ENCODE measurements around the gene SMYD3. TPM values are rescaled to one million over a fixed set of nuclear protein-coding genes. Genes with fewer than 3 reads are reported as not detected.

SMYD3 gene
- total and polyA plus RNA-seq, 10 of the 15 experiments (the other 5 are each of a cell fraction or from before 2014, with no cell fraction given): 18.3 to 54.0 (median 24.8) TPM

DNA sequence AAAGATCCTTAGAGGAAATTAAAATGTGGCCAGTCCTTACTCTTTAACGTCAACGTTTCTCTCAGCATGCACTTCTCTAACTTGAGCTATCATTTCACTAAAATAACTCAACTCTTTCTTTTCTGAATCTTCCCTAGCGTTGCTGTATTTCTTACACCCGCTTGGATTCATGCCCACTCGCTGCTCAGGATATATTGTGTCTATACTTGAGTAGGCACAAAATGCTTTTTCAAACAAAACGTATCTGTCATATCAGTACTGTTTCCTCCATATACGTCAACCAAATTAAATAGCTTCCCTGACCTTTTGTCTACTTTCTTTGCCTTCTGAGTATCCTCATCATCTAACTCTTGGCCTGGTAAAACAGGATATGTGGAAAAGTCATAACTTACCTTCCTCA lies 549.7 kb downstream of the SMYD3 start:
- no TSS peak for BruUV-seq (replicated peaks)
- 80% methylated on average over 7 of the region's 7 CpGs for WGBS (ENCODE audit: insufficient coverage, insufficient replicate concordance, low lambda C conversion rate, missing lambda C conversion rate)
- TF ChIP-seq, protein P1, sequence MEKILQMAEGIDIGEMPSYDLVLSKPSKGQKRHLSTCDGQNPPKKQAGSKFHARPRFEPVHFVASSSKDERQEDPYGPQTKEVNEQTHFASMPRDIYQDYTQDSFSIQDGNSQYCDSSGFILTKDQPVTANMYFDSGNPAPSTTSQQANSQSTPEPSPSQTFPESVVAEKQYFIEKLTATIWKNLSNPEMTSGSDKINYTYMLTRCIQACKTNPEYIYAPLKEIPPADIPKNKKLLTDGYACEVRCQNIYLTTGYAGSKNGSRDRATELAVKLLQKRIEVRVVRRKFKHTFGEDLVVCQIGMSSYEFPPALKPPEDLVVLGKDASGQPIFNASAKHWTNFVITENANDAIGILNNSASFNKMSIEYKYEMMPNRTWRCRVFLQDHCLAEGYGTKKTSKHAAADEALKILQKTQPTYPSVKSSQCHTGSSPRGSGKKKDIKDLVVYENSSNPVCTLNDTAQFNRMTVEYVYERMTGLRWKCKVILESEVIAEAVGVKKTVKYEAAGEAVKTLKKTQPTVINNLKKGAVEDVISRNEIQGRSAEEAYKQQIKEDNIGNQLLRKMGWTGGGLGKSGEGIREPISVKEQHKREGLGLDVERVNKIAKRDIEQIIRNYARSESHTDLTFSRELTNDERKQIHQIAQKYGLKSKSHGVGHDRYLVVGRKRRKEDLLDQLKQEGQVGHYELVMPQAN (conservative IDR thresholded peaks at IDR 0.05): no peak
- TF ChIP-seq TCF3 (IDR thresholded peaks at IDR 0.05; ENCODE audit: borderline replicate concordance, insufficient read depth, low read depth, low read length) (no peak), FOXM1 (IDR thresholded peaks at IDR 0.05; ENCODE audit: low read depth, low read length) (no peak), GATAD2B (conservative IDR thresholded peaks at IDR 0.05; ENCODE audit: low read depth) (no peak), CHD1 (IDR thresholded peaks at IDR 0.05; ENCODE audit: low read depth, low read length) (no peak), KAT2A (conservative IDR thresholded peaks at IDR 0.05; ENCODE audit: control insufficient read depth, low read depth, low read length) (no peak), TCF12 (IDR thresholded peaks at IDR 0.05; ENCODE audit: low read depth, low read length) (no peak), EP300 (IDR thresholded peaks at IDR 0.05; ENCODE audit: borderline replicate concordance in 1 of 2, control insufficient read depth in 1 of 2, low read depth in 2 of 2, low read length in 2 of 2) (no peak), ZSCAN29 (IDR thresholded peaks at IDR 0.05) (no peak), ATF7 (IDR thresholded peaks at IDR 0.05; ENCODE audit: low read depth) (no peak), NFXL1 (IDR thresholded peaks at IDR 0.05; ENCODE audit: borderline replicate concordance) (no peak), BCLAF1 (IDR thresholded peaks at IDR 0.05) (no peak), E4F1 (IDR thresholded peaks at IDR 0.05; ENCODE audit: borderline replicate concordance, partially characterized antibody) (no peak)
- TF ChIP-seq, protein P2, sequence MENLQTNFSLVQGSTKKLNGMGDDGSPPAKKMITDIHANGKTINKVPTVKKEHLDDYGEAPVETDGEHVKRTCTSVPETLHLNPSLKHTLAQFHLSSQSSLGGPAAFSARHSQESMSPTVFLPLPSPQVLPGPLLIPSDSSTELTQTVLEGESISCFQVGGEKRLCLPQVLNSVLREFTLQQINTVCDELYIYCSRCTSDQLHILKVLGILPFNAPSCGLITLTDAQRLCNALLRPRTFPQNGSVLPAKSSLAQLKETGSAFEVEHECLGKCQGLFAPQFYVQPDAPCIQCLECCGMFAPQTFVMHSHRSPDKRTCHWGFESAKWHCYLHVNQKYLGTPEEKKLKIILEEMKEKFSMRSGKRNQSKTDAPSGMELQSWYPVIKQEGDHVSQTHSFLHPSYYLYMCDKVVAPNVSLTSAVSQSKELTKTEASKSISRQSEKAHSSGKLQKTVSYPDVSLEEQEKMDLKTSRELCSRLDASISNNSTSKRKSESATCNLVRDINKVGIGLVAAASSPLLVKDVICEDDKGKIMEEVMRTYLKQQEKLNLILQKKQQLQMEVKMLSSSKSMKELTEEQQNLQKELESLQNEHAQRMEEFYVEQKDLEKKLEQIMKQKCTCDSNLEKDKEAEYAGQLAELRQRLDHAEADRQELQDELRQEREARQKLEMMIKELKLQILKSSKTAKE (IDR thresholded peaks at IDR 0.05; ENCODE audit: low read depth, poor library complexity, severe bottlenecking): no peak

More for the DNA sequence above, 549.7 kb downstream of the SMYD3 start:
- H3K9ac ChIP-seq (ENCODE audit: control insufficient read depth, insufficient read depth, low read length): no peak overlapping the region
- POLR2A ChIA-PET: interaction anchor here (0.6 to 3.7 kb wide), 3 partner anchors 16 to 26 kb away, joined by 3 to 10 read pairs (median 3); no protein-coding TSS in a partner anchor
- SMC1A ChIA-PET (ENCODE audit: uncharacterized antibody, unreplicated experiment): interaction anchor here (0.7 to 5.4 kb wide), 8 partner anchors 11 to 489 kb away, joined by 3 to 29 read pairs (median 6); no protein-coding TSS in a partner anchor
- peaks cover 15% of the 10 kb centered on the region for H3K4me1 ChIP-seq (ENCODE audit: control insufficient read depth, insufficient read depth, low read length)
- RAD21 ChIA-PET (ENCODE audit: unreplicated experiment): interaction anchor here (1.6 kb wide), 1 partner anchor 59 kb away, joined by 3 read pairs; no protein-coding TSS in a partner anchor
- H3K36me3 ChIP-seq (ENCODE audit: control insufficient read depth in 2 of 2, insufficient read depth in 2 of 2, low read length in 1 of 2): no peaks in the 10 kb centered on the region
- FAIRE-seq (no peak), ATAC-seq (no peak), DNase-seq (ENCODE audit: low read depth, low spot score) (no peak)
- no peak overlapping the region for H3K4me3 ChIP-seq
- H3K27me3 ChIP-seq (replicated peaks in 1 of 2; ENCODE audit: control insufficient read depth in 2 of 2, insufficient read depth in 2 of 2, low read length in 1 of 2): no peaks in the 10 kb centered on the region
- H3K9me3 ChIP-seq (replicated peaks; ENCODE audit: control insufficient read depth, insufficient read depth, low read length): no peaks in the 10 kb centered on the region
- no peaks in the 10 kb centered on the region for H4K20me1 ChIP-seq (ENCODE audit: control insufficient read depth, insufficient read depth)
- intact Hi-C loops (cut with micrococcal nuclease; ENCODE audit: unreplicated experiment) (no loop called here), in situ Hi-C loops (cut with MboI) (no loop called here)
- CTCF ChIA-PET: interaction anchor here (1.3 to 3.1 kb wide), 5 partner anchors 15 to 69 kb away, joined by 3 to 12 read pairs (median 6); no protein-coding TSS in a partner anchor
- no peak overlapping the region for H3K27ac ChIP-seq (ENCODE audit: control insufficient read depth, insufficient read depth)
- H3K4me2 ChIP-seq (ENCODE audit: control insufficient read depth, insufficient read depth): no peak overlapping the region
- H2AFZ ChIP-seq (ENCODE audit: control insufficient read depth, low read depth, low read length): no peak overlapping the region
- no peaks in the 10 kb centered on the region for H3K79me2 ChIP-seq (ENCODE audit: control insufficient read depth, insufficient read depth, low read length)
